ENCODE data around the gene PTCH2.

- TF ChIP-seq CTCF (IDR thresholded peaks at IDR 0.05; ENCODE audit: low read depth, low read length), result no peak
- TF ChIP-seq EZH2phosphoT487 (IDR thresholded peaks at IDR 0.05; ENCODE audit: low read depth), result no peak
These were observed at the start of gene PTCH2 for GRCh38 chr1:44842862-44843655.

Measured in OCI-LY3 (cell line).